NK-92 (cell line): ENCODE measurements around the gene ST6GALNAC3.
"Not testable (repeated sequence)": the region's sequence is repeated elsewhere in the genome, so short reads cannot be mapped to it uniquely, and the experiment has no call there.

Experiments used
- DNase-seq: peaks from one replicate; lab custom pipeline; 2025; ENCODE audit not compliant: unreplicated experiment; lab: John Stamatoyannopoulos, UW

The ST6GALNAC3 gene

DNA sequence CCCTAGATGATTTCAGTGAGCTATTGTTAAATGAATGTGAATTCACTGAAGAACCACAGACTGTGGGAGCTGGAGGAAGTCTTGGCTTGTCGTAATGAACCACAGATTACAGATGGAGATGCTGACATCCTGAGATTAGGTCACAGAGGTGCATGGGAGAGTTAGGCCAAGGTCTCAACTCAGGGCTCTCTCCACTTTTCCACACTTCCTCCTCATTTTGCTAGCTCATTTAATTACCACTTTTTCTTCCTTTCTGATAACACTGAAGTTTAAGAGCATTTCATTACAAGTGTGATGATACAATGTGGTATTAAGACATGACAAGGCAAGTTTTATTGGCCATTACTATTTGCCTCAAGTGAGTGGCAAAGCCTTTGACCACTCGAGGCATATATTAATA, 30.8 kb downstream of the ST6GALNAC3 start:
- no peak for DNase-seq

DNA sequence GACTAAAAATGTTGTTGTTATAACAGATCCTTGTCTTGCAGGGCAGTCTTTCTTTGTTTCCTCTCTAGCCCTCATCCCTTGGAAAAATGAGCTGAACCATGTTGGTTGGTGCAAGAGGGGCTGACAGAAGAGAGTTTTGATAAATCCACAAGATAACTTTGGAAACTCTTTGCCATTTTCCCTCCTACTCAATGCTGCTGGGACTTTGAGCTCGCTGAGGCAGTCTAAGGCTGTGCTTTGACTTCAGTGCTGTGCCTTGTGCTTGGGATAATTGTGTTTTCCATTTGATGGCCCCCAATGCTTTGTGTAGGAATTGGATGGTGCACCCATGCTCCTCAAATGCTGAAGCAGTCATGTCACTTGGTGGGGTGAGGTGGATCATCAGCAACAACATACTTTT, 31.7 kb downstream of the ST6GALNAC3 start:
- no peak for DNase-seq

DNA sequence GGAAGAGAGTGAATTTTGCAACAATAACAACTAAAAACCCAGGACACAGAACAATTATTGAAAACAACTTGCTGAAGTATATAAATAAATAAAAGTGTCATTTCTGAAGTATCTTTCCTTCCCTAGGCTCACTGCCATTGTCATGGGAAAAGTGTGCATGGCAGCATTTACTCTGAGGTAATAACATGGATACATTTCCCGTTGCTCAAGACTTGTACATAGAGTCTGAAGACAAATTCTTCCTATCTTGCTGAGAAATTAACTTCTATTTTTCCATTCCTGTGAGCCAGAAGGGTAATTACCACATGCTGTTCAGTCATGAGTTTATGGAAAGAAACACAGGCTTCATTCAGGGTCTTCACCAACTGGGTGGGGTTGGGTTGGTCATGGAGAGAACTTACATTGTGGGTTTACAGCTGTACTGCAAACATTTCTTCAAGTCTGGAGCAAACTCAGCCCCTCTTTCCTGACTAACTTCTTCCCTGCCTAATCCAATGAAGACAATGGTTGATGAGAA, 32.2 kb downstream of the ST6GALNAC3 start:
- no peak for DNase-seq

- DNase-seq: no peak
Observed at GRCh38 chr1:76109404-76109803, 34.9 kb downstream of the ST6GALNAC3 start.

DNA sequence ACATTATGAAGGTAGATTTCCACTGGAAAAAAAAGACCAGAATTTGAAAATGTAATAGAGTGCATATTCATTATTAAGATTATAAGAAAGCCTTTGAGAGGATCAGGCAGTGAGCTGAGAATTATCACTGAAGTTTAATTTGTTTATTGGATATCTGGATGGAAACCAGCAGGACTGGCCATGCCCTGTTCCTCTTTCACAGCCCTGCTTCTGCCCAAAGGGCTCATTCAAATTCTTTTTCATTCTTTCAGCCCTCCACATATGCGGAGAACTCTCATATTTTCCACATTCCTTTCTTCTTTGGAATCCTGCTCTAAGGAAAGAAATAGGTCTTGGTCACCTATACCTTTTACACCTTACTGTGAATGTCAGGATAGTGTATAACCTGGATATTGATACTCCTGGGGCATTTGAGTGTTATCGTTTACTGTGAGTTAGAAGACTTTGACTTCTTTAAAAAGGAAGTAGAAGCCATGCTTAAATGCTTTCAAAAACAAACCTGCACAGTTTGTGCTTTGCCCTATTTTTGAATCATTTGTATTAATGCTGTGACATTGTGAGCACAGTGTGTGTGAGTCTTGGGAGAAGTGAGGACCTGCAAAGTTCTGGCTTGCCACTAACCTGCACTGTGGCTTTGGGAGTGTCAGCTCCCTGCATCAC, 35.5 kb downstream of the ST6GALNAC3 start:
- no peak for DNase-seq

DNA sequence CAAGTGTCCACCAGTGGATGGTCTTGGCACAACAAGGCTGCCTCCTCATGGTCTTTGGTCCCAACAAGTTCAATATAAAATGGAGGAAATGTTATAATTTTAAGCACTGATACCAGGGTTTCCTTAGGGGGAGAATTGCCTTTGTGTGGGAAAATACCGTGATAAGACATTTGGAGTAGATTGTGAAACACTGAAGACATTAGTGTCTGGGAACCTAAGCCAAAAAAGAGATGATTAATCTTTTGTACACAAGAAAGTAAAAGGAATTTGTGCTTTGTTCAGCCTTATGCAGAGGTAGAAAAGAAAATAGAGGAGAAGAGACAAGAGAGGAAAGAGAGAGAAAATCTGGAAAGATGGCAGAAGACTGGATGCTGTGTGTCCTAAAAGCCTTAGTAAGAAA, 36.1 kb downstream of the ST6GALNAC3 start:
- DNase-seq: no peak

DNA sequence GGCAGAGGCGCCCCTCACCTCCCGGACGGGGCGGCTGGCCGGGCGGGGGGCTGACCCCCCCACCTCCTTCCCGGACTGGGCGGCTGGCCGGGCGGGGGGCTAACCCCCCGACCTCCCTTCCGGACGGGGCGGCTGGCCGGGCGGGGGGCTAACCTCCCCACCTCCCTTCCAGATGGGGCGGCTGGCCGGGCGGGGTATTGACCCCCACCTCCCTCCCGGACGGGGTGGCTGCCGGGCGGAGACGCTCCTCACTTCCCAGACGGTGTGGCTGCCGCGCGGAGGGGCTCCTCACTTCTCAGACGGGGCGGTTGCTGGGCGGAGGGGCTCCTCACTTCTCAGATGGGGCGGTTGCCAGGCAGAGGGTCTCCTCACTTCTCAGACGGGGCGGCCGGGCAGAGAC, 37.8 kb downstream of the ST6GALNAC3 start:
- not testable (repeated sequence) for DNase-seq

- no peak for DNase-seq
Observed at GRCh38 chr1:76113446-76113845, 38.9 kb downstream of the ST6GALNAC3 start.

- DNase-seq: no peak
Observed at GRCh38 chr1:76115171-76115570, 40.6 kb downstream of the ST6GALNAC3 start.

DNA sequence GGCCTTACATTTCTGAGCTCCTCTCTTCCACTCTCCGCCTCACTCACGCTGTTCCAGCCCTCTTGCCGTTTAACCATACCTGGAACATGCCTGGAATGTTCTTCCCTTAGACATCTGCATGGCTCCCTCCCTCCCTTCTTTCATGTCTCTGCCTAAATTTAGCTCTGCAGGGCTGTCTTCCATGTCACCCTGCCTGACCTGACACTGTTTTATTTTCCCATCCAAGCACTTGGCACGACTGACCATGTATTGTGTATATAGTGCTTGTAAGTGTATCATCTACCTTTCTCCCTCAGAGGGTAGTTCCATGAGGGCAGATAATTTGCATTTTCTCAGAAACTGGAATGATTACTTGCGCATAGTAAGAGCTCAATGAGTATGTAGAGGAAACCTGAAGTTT, 47.3 kb downstream of the ST6GALNAC3 start:
- DNase-seq: no peak

- no peak for DNase-seq
Observed at GRCh38 chr1:76122271-76122670, 47.7 kb downstream of the ST6GALNAC3 start.

- not testable (repeated sequence) for DNase-seq
Observed at GRCh38 chr1:76123411-76124064, 49.0 kb downstream of the ST6GALNAC3 start.

DNA sequence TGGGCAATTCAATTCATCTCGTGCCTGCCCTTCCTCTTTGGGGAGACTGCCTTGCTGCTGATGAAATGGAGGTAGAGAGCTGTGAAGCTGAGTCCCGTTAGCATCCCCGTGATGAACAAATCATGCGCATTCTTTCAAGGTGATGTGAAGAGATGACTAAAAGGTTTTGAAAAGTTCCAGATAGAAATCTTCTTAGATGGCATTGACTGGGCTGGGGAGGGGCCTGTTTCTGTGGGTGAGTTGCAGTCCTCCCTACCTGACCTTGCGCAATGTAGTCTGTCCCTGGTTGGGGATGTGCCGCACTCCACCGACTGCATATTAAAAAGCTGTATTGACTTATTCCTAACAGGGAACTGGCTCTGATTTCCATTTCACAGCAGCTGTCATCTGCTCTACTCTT, 49.6 kb downstream of the ST6GALNAC3 start:
- DNase-seq: no peak

DNA sequence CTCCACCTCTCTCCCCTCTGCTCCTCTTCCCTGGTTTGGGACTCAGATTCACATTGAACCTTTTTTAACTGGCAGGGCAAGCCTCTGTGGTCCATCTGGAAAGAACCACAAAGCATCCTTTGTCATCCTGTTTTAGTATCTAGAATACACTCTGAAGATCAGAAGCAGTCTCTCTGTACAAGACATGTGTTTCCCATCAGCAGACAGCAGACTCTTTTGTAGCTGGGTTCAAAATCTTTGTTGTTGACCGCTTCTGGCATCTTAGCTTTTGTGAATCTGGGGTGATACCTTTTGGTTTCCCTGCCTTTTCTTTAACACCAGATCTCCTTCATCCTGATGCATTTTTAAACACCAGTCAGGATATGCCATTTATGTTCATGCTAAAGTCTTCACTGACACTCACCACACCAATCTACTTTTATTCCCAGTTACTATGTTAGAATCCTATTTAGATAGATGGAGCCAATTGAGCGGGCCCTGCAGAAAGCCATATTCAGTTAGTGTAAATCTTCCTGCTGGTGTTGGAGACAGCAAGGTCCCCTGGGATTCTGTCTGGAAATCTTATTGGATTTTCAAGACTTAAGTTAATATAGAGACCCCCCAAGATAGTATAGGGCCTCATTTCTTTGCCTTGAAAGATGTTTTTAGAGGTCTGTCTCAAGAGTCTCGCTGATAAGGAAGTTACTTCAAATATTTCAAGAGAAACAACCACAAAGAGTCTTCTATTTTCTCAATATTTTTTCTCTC, 51.1 kb downstream of the ST6GALNAC3 start:
- no peak for DNase-seq

GRCh38 chr1:76128096-76128495, 53.5 kb downstream of the ST6GALNAC3 start:
- no peak for DNase-seq

- DNase-seq: no peak
Observed at GRCh38 chr1:76129731-76130130, 55.2 kb downstream of the ST6GALNAC3 start.

DNA sequence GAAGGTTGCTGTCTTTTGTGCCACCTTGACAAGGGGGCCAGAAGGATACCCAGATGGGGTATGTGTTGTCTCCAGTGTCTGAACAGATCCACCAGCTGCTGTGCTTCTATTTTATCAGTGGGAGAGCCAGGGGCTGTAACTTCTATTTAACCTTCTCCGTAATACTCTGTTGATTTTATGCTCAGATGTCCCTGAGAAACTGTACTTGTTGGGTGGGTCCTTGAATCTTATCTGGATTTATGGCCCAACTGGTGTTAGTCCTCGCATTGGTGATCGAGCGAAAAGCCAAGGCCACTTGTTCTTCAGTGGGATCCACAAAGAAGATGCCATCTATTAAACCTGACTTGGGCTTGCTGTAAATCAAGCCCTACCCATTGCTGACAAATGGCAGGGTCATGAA, 56.4 kb downstream of the ST6GALNAC3 start:
- no peak for DNase-seq

DNA sequence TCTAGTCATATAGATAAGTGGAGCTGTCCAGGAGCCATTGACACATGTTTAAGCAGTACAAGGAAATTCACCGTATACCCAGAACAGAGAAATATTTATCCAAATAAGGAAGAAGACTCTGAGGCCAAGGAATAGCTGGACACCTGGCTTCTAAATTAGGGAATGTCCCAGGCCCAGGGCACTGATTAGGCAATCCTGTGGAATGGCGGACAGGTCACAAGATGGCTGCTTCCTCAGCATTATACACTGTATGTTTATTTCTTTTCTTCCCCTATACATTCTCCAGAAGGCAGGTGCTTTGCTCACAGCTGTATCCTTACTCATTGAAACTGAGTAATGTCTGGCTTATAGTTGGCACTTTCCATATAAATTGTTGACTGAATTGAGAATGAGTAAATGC, 59.4 kb downstream of the ST6GALNAC3 start:
- DNase-seq: no peak

- no peak for DNase-seq
Observed at GRCh38 chr1:76135835-76136234, 61.3 kb downstream of the ST6GALNAC3 start.

DNA sequence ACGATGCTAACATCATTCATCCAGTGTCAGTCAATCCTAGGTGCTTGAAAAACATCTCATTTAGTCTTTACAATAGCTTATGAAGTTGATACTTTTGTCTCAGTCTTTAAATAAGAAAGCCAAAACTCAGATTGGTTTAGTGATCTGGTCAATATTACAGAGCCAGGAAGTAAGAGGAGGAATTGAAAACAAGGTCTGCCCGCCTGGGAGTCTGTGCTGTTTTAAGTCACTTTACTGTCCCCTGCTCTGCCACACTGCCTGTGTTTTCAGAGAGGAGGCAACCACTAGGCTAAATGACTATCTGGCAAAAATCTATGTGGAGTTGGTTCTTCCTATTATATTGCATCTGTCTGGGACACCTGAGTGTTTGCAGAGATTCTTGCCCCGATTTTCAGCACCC, 62.3 kb downstream of the ST6GALNAC3 start:
- no peak for DNase-seq

- DNase-seq: no peak
Observed at GRCh38 chr1:76137746-76138145, 63.2 kb downstream of the ST6GALNAC3 start.

GRCh38 chr1:76138217-76138616, 63.7 kb downstream of the ST6GALNAC3 start:
- no peak for DNase-seq
